IPS-NIHi7 (cell line): ENCODE data around the gene PGAP1.

Source experiments
- DNase-seq: peaks from one replicate; pipeline ENCODE4 v3.0.0; 2012; ENCODE audit warnings: mixed read lengths; ENCODE audit errors: extremely low spot score

The PGAP1 gene, protein sequence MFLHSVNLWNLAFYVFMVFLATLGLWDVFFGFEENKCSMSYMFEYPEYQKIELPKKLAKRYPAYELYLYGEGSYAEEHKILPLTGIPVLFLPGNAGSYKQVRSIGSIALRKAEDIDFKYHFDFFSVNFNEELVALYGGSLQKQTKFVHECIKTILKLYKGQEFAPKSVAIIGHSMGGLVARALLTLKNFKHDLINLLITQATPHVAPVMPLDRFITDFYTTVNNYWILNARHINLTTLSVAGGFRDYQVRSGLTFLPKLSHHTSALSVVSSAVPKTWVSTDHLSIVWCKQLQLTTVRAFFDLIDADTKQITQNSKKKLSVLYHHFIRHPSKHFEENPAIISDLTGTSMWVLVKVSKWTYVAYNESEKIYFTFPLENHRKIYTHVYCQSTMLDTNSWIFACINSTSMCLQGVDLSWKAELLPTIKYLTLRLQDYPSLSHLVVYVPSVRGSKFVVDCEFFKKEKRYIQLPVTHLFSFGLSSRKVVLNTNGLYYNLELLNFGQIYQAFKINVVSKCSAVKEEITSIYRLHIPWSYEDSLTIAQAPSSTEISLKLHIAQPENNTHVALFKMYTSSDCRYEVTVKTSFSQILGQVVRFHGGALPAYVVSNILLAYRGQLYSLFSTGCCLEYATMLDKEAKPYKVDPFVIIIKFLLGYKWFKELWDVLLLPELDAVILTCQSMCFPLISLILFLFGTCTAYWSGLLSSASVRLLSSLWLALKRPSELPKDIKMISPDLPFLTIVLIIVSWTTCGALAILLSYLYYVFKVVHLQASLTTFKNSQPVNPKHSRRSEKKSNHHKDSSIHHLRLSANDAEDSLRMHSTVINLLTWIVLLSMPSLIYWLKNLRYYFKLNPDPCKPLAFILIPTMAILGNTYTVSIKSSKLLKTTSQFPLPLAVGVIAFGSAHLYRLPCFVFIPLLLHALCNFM

DNA sequence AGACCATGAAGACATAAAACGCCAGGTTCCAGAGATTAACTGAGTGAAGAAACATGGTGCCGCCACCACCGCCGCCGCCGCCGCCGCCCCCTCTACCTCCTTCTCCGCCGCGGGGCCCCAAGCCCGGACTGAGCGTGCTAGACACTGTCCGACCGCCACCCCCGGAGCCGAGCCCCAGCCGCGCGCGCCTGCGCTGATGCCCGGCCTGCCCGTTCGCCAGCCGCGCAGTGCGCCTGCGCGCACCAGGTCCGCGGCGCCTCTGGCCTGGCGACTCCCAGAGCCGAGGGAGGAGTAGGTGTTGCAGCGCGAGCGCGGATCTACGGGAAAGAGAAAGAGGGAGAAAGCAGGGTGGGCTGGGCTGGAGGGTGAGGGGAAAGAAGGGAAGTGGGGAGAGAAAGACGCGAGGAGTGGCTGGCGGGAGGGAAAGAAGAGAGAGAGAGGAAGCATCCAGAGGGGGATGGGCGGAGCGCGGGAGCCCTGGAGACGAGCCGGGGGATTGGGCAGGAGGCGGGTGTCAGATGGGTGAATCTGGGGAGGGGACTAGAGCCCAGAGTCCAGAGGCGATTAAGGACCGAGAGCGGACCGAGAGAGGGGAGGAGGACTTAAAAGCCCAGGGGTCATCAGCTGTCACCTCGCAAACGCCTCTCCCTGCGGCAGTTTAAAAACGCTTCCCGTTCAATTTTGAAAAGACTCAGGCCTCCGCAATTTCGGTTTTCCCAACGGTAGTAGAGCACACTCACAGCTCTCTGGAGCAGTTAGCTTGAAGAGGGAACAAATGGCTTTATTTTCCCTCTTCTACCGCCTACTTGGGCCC is at the start of gene PGAP1:
Gene PGAP1 (minus strand): TSS at position 146 of the 814 bp plus-strand sequence. CDS start 91 bp downstream, at position 55.
- peak; percentile 93 for DNase-seq

- no peak for DNase-seq
Observed at GRCh38 chr2:196974970-196975369, 48.5 kb upstream of the PGAP1 start.

DNA sequence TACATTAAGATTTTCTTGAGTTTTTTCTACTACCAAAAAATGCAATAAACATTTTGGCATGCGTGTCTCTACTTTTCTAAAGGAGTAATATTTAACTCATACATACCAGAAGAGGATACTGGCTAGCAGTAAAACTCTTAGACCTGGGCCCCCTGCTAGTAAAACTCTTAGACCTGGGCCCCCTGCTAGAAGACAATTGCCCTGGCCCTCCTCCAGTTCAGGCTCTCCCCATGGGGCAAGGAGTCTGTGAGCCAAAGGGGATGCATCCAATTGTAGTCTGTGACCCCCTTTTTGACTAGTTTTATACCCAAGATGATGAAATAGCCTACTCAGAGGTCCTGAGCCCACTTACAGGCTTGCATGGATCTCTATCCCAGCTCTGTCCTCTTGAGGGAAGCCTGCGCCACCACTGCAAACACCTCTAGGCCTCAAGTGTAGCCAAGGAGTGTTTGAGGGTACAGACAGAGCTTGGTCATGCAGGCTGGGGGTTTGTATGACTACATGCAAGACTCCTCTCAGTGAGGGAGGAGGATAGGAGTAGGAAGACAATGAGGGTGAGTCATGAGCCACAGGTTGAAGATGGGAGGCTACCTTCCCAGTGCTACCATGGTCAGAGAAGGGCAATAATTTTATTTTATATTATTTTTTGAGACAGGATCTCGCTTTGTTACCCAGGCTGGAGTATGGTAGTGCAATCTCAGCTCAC is 45.2 kb upstream of the PGAP1 start:
- peak; percentile 20 for DNase-seq

GRCh38 chr2:196970099-196970498 is 43.6 kb upstream of the PGAP1 start:
- DNase-seq: no peak

GRCh38 chr2:196968516-196968915 is 42.0 kb upstream of the PGAP1 start:
- no peak for DNase-seq

- DNase-seq: no peak
Observed at GRCh38 chr2:196967775-196968174, 41.3 kb upstream of the PGAP1 start.

DNA sequence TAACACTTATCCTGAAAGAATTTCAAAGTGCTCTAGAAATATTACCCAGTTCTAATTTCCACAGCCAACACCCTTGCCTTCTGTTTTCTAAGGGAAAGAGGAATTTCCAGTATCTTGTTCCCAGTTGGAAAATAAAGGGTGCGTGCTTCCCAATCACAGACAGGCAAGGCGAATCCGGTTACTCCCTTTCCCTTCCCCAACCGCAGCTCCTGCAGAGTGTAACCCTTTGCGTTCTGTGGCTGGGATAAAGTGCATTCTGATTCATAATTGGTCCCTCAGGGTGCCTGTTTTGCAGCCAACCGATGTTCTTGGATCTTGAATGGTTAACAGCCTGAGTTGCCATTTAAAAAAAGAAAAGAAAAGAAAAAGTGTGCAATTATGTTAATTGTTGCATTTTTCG is 40.6 kb upstream of the PGAP1 start:
- DNase-seq: peak; percentile 19

- no peak for DNase-seq
Observed at GRCh38 chr2:196966061-196966460, 39.6 kb upstream of the PGAP1 start.

DNA sequence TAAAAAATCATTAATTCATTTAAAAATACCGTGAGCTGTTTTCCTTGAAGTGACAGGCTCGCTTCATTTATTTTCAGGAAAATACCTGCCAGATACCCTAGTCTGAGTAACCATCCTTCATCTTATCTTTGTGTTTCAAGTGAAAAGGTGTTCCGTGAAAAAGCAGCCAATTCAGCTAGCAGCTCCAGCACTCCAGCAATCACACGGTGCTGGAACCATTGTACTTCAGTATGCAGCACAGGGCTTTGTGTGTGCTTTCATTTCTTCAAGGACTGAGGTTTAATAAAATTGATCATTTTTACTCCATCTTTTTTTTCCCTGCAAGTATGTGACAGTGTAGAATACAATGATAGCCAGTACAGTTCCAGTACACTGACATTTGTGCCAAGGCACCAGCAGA is 39.1 kb upstream of the PGAP1 start:
- no peak for DNase-seq

DNA sequence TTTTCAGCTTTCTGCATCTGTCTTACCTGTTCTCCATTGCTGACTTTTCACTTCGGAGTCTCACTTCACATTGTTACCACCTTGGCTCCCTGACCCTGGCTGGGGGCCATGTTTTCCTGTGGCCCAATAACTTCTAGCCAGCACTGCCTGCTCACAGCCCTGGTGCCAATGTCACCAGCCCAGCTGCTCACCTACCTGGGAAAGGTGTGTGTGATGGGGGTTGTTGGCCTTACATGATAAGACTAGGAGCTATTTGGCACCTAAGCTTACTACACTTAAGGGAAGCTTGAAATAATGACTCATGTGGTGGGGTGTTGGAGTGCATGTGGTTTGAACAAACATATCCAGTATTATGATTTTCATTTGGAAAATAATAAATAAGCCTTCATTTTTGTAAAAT is 37.5 kb upstream of the PGAP1 start:
- DNase-seq: no peak

GRCh38 chr2:196963043-196963442 is 36.5 kb upstream of the PGAP1 start:
- no peak for DNase-seq

- DNase-seq: no peak
Observed at GRCh38 chr2:196962325-196962724, 35.8 kb upstream of the PGAP1 start.

- DNase-seq: no peak
Observed at GRCh38 chr2:196961889-196962288, 35.4 kb upstream of the PGAP1 start.

- DNase-seq: no peak
Observed at GRCh38 chr2:196959734-196960338, 33.3 kb upstream of the PGAP1 start.

GRCh38 chr2:196959281-196959680 is 32.8 kb upstream of the PGAP1 start:
- no peak for DNase-seq

DNA sequence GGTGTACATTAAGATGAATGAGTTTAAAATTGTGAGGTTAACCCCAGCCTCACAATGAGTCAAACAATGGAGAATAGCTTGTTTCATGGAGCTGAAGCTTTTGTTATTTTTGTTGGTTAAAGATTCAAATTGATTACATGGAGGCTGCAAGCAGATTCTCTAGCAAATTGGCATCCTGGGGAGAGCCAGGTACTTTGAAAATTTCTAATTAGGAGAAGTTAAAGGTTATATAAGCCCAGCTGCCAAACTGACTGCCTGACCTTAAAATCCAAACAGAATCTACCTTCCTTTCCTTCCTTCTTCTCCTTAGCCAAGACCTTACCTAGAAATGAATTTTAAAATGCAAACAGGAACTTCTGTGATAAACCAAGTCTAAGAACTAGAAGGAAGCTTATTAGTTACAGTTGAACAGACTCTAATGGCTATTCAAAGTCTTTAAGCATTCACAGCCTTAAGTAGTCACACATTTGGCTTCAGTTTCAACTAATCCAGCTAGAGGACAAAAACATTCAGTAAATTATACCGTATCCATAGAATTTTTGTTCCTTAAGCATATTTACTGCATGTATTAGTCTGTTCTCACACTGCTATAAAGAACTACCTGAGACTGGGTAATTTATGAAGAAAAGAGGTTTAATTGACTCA is 31.5 kb upstream of the PGAP1 start:
- DNase-seq: no peak

GRCh38 chr2:196957442-196957841 is 30.9 kb upstream of the PGAP1 start:
- DNase-seq: no peak

- no peak for DNase-seq
Observed at GRCh38 chr2:196956069-196956468, 29.6 kb upstream of the PGAP1 start.

DNA sequence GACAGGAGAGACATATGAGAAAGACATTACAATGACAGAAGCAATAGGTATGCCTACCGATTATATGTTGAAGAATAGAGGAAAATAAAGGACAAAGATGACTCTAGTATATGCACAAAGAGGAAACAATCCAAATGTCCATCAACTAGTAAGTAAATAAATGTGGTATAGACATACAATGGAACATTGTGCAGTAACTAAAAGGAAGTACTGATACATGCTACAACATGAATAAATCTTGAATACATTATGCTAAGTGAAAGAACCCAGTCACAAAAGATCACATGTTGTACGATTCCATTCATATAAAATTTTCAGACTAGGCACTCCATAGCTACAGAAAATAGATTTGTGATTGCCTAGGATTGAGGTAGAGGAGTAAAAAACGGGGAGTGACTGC is 28.5 kb upstream of the PGAP1 start:
- no peak for DNase-seq

DNA sequence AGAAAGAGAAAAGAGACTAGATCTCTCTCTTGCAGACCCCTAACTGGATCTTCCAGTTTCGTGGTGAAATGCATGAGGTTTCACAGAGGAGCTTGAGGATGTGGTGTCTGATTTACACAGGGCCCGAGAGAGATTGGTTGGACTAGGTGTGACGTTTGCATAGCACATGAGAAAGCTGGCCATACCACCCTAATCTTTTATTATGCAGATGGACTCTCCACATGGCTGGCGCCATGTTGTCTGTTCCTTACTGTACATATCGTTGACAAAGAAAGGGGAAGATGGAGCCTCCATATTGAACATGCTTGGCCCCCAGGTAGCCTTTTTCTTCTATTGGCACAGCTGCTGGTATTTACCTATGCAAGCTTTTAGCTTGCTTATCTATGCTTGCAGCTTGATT is 27.5 kb upstream of the PGAP1 start:
- DNase-seq: no peak
